Measurements from ENCODE around the gene GALNT14.

DNA sequence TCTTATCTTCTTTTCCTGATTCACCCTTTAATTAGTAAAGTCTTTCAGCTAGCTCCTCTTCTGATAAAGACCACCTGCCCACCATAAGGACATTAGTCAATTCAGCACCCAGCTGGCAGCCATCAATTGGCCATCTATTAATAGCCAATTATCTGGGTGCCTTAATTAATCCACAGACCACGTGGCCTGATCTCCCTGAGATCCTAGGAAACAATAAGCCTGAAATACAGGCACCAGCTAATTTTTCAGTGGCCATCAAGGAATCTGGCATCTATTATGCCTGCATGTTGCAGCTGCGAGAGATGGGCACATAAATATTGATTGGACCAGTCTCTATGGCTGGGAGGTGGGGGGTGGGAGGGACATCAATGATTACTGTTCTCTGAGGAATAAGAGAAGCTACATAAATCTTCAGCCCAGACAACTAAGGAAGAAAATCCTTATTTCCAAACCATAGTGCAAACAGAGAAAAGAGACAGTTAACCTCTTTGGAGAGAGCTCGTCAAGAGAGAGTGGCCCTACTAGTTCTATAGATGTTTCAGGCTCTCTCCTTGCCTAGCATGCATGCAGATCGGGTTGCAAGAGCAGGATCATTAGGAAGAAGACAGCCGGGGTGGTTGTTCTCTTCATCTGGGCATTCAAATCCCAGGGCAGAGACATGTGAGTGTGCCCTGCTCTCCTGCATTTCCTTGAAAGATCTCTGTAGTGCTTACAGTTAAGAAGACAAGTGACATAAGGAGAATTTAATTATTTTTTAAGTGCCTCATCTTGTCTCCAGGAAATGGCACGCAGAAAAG is 8.7 kb downstream of the GALNT14 start:
- TF ChIP-seq POLR2AphosphoS5 (IDR thresholded peaks at IDR 0.05), result no peak
- TF ChIP-seq, protein P1, sequence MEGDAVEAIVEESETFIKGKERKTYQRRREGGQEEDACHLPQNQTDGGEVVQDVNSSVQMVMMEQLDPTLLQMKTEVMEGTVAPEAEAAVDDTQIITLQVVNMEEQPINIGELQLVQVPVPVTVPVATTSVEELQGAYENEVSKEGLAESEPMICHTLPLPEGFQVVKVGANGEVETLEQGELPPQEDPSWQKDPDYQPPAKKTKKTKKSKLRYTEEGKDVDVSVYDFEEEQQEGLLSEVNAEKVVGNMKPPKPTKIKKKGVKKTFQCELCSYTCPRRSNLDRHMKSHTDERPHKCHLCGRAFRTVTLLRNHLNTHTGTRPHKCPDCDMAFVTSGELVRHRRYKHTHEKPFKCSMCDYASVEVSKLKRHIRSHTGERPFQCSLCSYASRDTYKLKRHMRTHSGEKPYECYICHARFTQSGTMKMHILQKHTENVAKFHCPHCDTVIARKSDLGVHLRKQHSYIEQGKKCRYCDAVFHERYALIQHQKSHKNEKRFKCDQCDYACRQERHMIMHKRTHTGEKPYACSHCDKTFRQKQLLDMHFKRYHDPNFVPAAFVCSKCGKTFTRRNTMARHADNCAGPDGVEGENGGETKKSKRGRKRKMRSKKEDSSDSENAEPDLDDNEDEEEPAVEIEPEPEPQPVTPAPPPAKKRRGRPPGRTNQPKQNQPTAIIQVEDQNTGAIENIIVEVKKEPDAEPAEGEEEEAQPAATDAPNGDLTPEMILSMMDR (IDR thresholded peaks at IDR 0.05 in 8 of 11, conservative IDR thresholded peaks at IDR 0.05 in 3 of 11), result no peak
- TF ChIP-seq POLR2A (IDR thresholded peaks at IDR 0.05), result no peak
